Activated CD4-positive, CD25-positive, alpha-beta regulatory T cell (primary cell): Measurements from ENCODE around the gene TGFBRAP1.

Experiments used
- DNase-seq, 4 experiments: peaks; one replicate each; lab custom pipeline; 2025; lab: John Stamatoyannopoulos, UW

TGFBRAP1 gene

DNA sequence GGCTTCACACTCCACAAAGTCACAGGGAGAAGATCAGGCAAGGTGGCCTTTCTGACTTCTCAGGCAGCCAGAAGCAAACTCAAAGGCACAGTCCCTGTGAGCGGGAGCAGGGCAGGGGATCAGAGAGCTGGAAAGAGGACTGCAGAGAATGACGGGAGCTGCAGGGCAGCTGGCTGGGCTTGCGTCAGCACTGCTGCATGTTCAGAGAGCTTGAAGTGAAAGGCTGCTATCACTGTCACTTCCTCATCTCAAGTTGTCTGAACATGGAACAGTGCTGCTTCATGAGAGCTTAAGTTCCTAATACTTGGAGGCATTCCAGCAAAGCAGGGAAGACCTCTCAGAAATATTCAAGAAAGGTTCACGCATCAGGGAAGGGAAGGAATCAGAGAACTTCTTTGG is 20.4 kb downstream of the TGFBRAP1 start:
- DNase-seq: no peak

- DNase-seq: no peak
Observed at GRCh38 chr2:105308382-105309146, 21.0 kb downstream of the TGFBRAP1 start.

GRCh38 chr2:105307962-105308361 is 21.6 kb downstream of the TGFBRAP1 start:
- no peak for DNase-seq

- no peak for DNase-seq
Observed at GRCh38 chr2:105307550-105307949, 22.0 kb downstream of the TGFBRAP1 start.

DNA sequence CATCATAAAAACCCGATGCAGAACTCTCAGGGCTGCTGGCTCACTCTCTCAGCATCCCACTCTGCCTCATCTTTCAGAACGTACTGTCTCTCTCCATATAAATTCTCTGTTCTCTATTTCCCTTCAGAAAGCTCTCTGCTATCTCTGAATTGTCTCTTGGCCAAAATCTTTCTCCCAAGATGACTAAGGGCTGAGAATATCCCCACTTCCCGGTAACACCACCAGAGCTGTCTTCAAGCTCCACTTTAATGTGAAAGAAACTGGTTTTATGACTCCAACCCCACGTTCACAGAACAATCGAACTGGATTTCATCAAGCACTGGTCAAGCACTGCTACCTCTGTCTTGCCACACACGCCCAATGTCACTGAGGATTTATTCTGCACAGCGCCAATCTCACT is 22.4 kb downstream of the TGFBRAP1 start:
- DNase-seq: no peak

- DNase-seq: no peak
Observed at GRCh38 chr2:105301646-105302045, 27.9 kb downstream of the TGFBRAP1 start.

DNA sequence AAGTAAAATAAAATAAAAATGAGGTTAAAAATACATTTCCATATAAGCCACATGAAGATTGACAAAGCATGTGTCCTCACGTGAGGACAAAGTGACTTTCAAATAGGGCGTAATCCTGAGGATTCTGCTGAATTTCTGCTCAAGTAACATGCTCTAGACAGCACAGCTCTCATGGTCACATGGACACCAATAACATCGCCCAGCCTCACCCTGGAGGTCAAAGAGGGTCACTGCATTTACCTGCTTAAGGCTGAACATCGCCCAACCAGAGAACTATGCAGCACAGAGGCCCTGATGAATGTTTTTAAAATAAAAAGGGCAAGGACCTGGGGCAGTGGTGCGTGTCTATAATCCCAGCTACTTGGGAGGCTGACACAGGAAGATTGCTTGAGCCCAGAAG is 30.2 kb downstream of the TGFBRAP1 start:
- no peak for DNase-seq

DNA sequence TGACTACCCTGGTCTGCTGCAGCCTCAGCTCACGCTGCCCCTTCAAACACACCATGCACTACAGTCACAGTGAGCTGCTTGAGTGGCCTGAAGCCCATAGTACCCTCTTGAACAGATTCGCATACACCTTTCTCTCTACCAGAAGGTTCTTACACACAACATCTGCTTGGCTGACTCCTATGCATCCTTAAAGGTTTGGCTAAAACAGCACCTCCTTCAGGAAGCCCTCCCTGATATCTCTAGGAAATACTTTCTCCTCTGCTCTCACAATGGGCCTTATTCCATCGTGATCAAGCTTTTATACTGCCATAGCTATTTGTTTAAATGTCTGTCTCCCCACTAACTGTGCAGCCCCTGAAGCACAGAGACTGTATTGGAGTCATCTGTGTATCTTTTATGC is 31.5 kb downstream of the TGFBRAP1 start:
- DNase-seq: no peak

DNA sequence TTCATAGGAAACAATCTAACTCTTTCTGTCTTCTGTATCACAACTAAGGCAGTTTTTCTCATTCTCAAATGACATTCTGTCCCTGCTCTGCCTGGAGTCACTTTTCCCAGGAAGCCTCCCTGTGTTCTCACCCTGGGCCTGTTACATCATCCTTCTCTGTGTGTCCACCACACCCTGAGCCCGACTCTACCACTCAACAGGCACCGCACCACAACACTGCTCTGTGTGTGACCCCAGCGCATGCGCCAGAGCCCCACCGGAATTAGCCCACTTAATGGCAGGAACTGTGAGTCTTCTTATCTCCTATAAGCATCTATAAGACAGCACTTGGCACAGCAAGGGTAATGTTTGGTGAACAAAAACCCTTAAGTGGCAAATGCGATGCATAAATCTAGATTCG is 32.3 kb downstream of the TGFBRAP1 start:
- DNase-seq: no peak

DNA sequence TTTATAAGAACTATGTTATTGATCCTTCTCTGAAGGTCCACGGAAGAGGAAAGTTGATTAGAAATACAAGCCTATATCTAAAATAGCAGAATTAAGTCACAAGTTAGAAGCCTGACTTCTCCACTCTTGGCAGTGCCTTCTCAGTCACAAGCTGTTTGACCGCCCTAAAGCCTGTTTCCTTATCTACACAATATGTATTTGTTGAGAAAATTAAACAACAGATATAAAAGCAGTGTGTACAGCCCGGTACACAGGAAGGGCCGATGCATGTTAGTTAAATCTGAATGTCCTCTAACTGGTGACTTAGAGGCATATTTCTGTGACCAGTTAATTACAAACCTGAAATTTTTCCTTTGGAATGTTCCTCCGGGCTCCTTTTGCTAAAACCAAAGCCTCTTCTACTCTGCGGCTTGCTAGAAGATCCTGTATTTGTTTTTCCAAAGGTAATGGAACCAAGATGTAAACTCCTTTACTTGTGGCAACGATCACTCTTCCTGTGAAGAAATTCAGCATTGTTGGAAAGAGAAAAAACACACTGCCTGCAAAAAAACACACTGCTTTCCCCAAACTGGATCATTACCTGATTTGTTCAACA is 33.4 kb downstream of the TGFBRAP1 start:
- no peak for DNase-seq

DNA sequence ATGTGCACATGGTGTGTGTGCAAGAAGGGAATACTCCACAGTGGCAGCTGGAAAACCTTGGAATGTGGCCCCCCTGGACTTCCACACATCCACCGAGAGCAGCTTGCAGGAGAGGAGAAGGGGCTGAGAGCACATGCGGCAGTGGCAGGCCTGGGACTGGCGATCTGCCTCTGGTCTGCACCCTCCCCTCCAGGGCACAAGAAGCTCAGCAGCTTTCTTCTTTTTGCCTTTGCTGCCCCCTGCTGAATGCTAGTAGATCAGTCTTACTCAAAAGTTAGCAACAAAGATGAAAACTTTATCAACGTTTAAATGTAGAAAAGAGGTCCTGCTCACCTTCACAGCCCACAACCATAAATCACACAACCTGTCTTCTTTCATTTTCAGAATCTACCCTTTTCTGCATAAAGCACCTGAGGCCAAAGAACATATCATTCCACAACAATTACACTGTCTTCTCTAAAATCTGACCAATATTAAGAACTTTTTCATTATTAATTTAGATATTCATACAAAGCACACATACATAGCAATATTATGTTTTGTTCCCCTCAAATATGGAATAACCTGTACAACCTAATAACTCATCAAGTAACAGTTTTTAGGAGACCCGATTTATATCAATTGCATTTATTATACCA is 34.6 kb downstream of the TGFBRAP1 start:
- DNase-seq: no peak

- no peak for DNase-seq
Observed at GRCh38 chr2:105294046-105294445, 35.5 kb downstream of the TGFBRAP1 start.

DNA sequence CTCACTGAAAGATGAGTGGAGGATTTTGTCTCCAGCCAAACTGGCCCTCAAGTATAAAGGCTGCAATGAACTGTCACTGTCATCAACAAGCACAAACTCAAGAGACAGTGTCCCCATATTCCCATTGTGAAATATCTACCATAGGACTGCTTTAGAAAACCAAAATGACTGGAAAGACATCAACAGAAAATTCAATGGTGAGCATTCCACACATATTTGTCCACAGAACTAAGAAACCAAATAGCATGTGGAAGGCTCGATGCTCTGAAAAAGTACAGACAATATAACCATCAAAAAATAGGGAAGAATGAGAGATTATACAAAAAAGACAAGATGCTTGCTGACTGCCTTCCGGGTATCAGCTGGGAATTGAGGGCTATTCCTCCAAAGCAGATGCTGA is 37.6 kb downstream of the TGFBRAP1 start:
- DNase-seq: no peak

- DNase-seq: no peak
Observed at GRCh38 chr2:105290981-105291660, 38.4 kb downstream of the TGFBRAP1 start.

- DNase-seq: no peak
Observed at GRCh38 chr2:105288133-105288532, 41.4 kb downstream of the TGFBRAP1 start.

- DNase-seq: no peak
Observed at GRCh38 chr2:105287692-105288091, 41.8 kb downstream of the TGFBRAP1 start.

- no peak for DNase-seq
Observed at GRCh38 chr2:105283532-105283931, 46.0 kb downstream of the TGFBRAP1 start.

DNA sequence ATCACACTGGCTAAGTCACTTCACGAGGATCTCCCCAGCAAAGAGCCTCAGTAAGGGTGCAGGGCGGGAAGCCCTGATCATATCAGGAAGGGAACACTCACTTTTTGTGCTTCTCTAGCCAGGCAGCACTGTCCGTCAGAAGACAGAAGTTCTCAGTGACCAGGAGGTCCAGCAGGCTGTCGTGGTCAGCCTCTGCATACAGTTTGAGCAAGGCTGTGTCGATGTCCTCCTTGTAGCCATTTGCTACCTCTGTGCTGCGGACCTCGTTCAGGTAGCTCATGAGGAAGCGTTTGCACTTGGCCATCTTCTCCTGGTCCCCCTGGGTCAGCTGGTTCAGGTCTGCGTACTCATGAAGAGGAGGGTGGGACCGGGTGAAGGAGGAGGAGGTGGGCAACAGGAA is 49.3 kb downstream of the TGFBRAP1 start:
- no peak for DNase-seq

GRCh38 chr2:105279126-105279525 is 50.4 kb downstream of the TGFBRAP1 start:
- no peak for DNase-seq

GRCh38 chr2:105278654-105279053 is 50.9 kb downstream of the TGFBRAP1 start:
- DNase-seq: no peak

- DNase-seq: no peak
Observed at GRCh38 chr2:105274046-105274445, 55.5 kb downstream of the TGFBRAP1 start.

GRCh38 chr2:105272176-105272575 is 57.4 kb downstream of the TGFBRAP1 start:
- no peak for DNase-seq
